ENCODE measurements around the gene ZNF892. TPM values are rescaled to one million over a fixed set of nuclear protein-coding genes. Genes with fewer than 3 reads are reported as not detected.

The ZNF892 gene
- total and polyA plus RNA-seq, 2 of the 13 experiments (the other 11 are each of a cell fraction or from before 2014, with no cell fraction given) = not detected

DNA sequence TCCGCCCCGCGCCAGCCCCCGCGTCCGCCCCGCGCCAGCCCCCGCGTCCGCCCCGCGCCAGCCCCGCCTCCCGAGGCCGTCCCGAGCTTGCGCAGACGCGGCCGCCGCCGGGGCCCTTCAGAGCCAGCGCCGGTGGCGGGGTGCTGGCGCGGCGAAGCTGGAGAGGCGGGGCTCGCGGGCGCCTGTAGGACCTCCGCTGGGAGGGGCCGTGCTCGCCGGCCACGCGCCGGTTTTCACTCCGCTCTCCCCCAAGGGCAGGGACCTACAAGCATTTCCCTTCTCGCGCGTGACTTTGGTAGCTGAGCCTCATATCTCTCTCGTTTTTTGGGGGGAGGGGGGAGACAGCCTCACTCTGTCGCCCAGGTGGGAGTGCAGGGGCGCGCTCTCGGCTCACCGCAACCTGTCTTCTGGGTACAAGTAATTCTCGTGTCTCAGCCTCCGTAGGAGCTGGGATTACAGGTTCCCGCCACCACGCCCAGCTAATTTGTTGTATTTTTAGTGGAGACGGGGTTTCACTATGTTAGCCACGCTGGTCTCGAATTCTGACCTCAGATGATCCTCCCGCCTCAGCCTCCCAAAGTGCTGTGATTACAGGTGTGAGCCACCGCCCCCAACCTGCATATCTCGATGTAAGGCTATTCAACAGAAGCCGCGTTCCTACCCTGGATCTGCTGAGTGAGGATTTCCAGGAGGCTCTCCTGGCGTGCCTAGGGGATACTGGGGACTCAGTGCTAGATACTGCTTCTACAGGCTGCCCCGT lies 47.5 kb upstream of the ZNF892 start, which contains the start of gene ZNF514 (continued):
- TF ChIP-seq, protein P1, sequence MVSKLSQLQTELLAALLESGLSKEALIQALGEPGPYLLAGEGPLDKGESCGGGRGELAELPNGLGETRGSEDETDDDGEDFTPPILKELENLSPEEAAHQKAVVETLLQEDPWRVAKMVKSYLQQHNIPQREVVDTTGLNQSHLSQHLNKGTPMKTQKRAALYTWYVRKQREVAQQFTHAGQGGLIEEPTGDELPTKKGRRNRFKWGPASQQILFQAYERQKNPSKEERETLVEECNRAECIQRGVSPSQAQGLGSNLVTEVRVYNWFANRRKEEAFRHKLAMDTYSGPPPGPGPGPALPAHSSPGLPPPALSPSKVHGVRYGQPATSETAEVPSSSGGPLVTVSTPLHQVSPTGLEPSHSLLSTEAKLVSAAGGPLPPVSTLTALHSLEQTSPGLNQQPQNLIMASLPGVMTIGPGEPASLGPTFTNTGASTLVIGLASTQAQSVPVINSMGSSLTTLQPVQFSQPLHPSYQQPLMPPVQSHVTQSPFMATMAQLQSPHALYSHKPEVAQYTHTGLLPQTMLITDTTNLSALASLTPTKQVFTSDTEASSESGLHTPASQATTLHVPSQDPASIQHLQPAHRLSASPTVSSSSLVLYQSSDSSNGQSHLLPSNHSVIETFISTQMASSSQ (IDR thresholded peaks at IDR 0.05; ENCODE audit: low read depth) = no peak
- TF ChIP-seq, protein P1 (CRISPR knock-in tag; IDR thresholded peaks at IDR 0.05; ENCODE audit: borderline replicate concordance) = no peak
- TF ChIP-seq, protein P2, sequence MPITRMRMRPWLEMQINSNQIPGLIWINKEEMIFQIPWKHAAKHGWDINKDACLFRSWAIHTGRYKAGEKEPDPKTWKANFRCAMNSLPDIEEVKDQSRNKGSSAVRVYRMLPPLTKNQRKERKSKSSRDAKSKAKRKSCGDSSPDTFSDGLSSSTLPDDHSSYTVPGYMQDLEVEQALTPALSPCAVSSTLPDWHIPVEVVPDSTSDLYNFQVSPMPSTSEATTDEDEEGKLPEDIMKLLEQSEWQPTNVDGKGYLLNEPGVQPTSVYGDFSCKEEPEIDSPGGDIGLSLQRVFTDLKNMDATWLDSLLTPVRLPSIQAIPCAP (CRISPR knock-in tag; IDR thresholded peaks at IDR 0.05; ENCODE audit: low read depth) = no peak
- TF ChIP-seq, protein P3, sequence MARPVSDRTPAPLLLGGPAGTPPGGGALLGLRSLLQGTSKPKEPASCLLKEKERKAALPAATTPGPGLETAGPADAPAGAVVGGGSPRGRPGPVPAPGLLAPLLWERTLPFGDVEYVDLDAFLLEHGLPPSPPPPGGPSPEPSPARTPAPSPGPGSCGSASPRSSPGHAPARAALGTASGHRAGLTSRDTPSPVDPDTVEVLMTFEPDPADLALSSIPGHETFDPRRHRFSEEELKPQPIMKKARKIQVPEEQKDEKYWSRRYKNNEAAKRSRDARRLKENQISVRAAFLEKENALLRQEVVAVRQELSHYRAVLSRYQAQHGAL (CRISPR knock-in tag; IDR thresholded peaks at IDR 0.05; ENCODE audit: not compliant biosample characterization) = no peak
- TF ChIP-seq, protein P4, sequence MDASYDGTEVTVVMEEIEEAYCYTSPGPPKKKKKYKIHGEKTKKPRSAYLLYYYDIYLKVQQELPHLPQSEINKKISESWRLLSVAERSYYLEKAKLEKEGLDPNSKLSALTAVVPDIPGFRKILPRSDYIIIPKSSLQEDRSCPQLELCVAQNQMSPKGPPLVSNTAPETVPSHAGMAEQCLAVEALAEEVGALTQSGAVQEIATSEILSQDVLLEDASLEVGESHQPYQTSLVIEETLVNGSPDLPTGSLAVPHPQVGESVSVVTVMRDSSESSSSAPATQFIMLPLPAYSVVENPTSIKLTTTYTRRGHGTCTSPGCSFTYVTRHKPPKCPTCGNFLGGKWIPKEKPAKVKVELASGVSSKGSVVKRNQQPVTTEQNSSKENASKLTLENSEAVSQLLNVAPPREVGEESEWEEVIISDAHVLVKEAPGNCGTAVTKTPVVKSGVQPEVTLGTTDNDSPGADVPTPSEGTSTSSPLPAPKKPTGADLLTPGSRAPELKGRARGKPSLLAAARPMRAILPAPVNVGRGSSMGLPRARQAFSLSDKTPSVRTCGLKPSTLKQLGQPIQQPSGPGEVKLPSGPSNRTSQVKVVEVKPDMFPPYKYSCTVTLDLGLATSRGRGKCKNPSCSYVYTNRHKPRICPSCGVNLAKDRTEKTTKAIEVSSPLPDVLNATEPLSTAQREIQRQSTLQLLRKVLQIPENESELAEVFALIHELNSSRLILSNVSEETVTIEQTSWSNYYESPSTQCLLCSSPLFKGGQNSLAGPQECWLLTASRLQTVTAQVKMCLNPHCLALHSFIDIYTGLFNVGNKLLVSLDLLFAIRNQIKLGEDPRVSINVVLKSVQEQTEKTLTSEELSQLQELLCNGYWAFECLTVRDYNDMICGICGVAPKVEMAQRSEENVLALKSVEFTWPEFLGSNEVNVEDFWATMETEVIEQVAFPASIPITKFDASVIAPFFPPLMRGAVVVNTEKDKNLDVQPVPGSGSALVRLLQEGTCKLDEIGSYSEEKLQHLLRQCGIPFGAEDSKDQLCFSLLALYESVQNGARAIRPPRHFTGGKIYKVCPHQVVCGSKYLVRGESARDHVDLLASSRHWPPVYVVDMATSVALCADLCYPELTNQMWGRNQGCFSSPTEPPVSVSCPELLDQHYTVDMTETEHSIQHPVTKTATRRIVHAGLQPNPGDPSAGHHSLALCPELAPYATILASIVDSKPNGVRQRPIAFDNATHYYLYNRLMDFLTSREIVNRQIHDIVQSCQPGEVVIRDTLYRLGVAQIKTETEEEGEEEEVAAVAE (CRISPR knock-in tag; IDR thresholded peaks at IDR 0.05; ENCODE audit: borderline replicate concordance) = no peak
- TF ChIP-seq KLF15 (CRISPR knock-in tag; IDR thresholded peaks at IDR 0.05; ENCODE audit: borderline replicate concordance) = no peak
- TF ChIP-seq TOE1 (CRISPR knock-in tag; IDR thresholded peaks at IDR 0.05) = no peak
- no peak for TF ChIP-seq NFIC (IDR thresholded peaks at IDR 0.05; ENCODE audit: low read length)
- TF ChIP-seq SATB2 (CRISPR knock-in tag; IDR thresholded peaks at IDR 0.05) = no peak
- no peak for TF ChIP-seq FOXA3 (CRISPR knock-in tag; IDR thresholded peaks at IDR 0.05)
- no peak for TF ChIP-seq KDM3A (CRISPR knock-in tag; IDR thresholded peaks at IDR 0.05; ENCODE audit: low read depth)
- no peak for TF ChIP-seq KLF13 (CRISPR knock-in tag; IDR thresholded peaks at IDR 0.05)
- TF ChIP-seq SSRP1 (CRISPR knock-in tag; IDR thresholded peaks at IDR 0.05) = no peak
- no peak for TF ChIP-seq MLLT10 (CRISPR knock-in tag; IDR thresholded peaks at IDR 0.05)
